ENCODE data around the gene SNX18. TPM values are rescaled to one million over a fixed set of nuclear protein-coding genes. Genes with fewer than 3 reads are reported as not detected.
"Not testable (repeated sequence)": the region's sequence is repeated elsewhere in the genome, so short reads cannot be mapped to it uniquely, and the experiment has no call there.

Gene SNX18
- 1 to 10 TPM; 6.4 to 8.4 TPM for total RNA-seq

- DNase-seq (peak; percentile 93 to 94), ATAC-seq (replicated peaks in 1 of 2) (peak; percentile 88 to 91)
- Mint-ChIP-seq H3K4me1 (ENCODE audit: low read depth) (peaks cover 45% of the 10 kb centered on the region), H3K27ac (no peak within 1 kb of the TSS), H3K36me3 (ENCODE audit: insufficient read depth in 2 of 2) (peaks cover 0 to 4% of the 10 kb centered on the region in 2 donors), H3K9me3 (no peaks in the 10 kb centered on the region), H3K27me3 (ENCODE audit: low read depth) (peaks cover 20% of the 10 kb centered on the region), H3K4me3 (peak within 1 kb of the TSS; percentile 76 to 89)
These were observed at the start of gene SNX18 for GRCh38 chr5:54517512-54518145. TSS of gene SNX18 (plus strand) at chr5:54517759. CDS start at chr5:54517953, 194 bp downstream.

- H3K27me3 Mint-ChIP-seq (ENCODE audit: low read depth) = no peaks in the 10 kb centered on the region
These were observed 47.9 kb upstream of the SNX18 start for GRCh38 chr5:54469622-54470021.

GRCh38 chr5:54470128-54470527, 47.4 kb upstream of the SNX18 start:
- Mint-ChIP-seq H3K4me1 (ENCODE audit: low read depth) (peaks cover 9% of the 10 kb centered on the region), H3K4me3 (peak overlapping the region in 1 of 2 donors; percentile 62), H3K27me3 (ENCODE audit: low read depth) (no peaks in the 10 kb centered on the region), H3K27ac (peak overlapping the region; percentile 25), H3K36me3 (ENCODE audit: insufficient read depth in 2 of 2) (peaks cover 0 to 3% of the 10 kb centered on the region in 2 donors), H3K9me3 (no peaks in the 10 kb centered on the region)
- ATAC-seq (replicated peaks in 1 of 2) = no peak
- DNase-seq = no peak

More at GRCh38 chr5:54469622-54470021, 47.9 kb upstream of the SNX18 start:
- ATAC-seq (replicated peaks in 1 of 2) (no peak), DNase-seq (no peak)
- peaks cover 9% of the 10 kb centered on the region for H3K4me1 Mint-ChIP-seq (ENCODE audit: low read depth)
- H3K4me3 Mint-ChIP-seq = peak overlapping the region; percentile 29 to 62
- H3K27ac Mint-ChIP-seq = peak overlapping the region; percentile 25
- no peaks in the 10 kb centered on the region for H3K9me3 Mint-ChIP-seq
- H3K36me3 Mint-ChIP-seq (ENCODE audit: insufficient read depth in 2 of 2) = peaks cover 0 to 3% of the 10 kb centered on the region in 2 donors

GRCh38 chr5:54470677-54471076, 46.9 kb upstream of the SNX18 start:
- no peaks in the 10 kb centered on the region for H3K27me3 Mint-ChIP-seq (ENCODE audit: low read depth)
- peaks cover 9% of the 10 kb centered on the region for H3K4me1 Mint-ChIP-seq (ENCODE audit: low read depth)
- ATAC-seq (replicated peaks in 1 of 2) = no peak
- no peak overlapping the region for H3K4me3 Mint-ChIP-seq
- no peak for DNase-seq
- no peaks in the 10 kb centered on the region for H3K9me3 Mint-ChIP-seq
- peaks cover 0 to 3% of the 10 kb centered on the region in 2 donors for H3K36me3 Mint-ChIP-seq (ENCODE audit: insufficient read depth in 2 of 2)
- no peak overlapping the region for H3K27ac Mint-ChIP-seq

- H3K4me3 Mint-ChIP-seq = no peak overlapping the region
- peaks cover 0 to 3% of the 10 kb centered on the region in 2 donors for H3K36me3 Mint-ChIP-seq (ENCODE audit: insufficient read depth in 2 of 2)
- H3K4me1 Mint-ChIP-seq (ENCODE audit: low read depth) = peaks cover 9% of the 10 kb centered on the region
- H3K9me3 Mint-ChIP-seq = no peaks in the 10 kb centered on the region
- no peak overlapping the region for H3K27ac Mint-ChIP-seq
- DNase-seq = no peak
- no peaks in the 10 kb centered on the region for H3K27me3 Mint-ChIP-seq (ENCODE audit: low read depth)
- ATAC-seq (replicated peaks in 1 of 2) = no peak
These were observed 46.2 kb upstream of the SNX18 start for GRCh38 chr5:54471398-54471797.

GRCh38 chr5:54476682-54477081, 40.9 kb upstream of the SNX18 start:
- Mint-ChIP-seq H3K4me1 (ENCODE audit: low read depth) (no peaks in the 10 kb centered on the region), H3K4me3 (no peak overlapping the region), H3K36me3 (ENCODE audit: insufficient read depth in 2 of 2) (no peaks in the 10 kb centered on the region), H3K27me3 (ENCODE audit: low read depth) (peaks cover 21% of the 10 kb centered on the region), H3K9me3 (no peaks in the 10 kb centered on the region), H3K27ac (no peak overlapping the region)
- no peak for DNase-seq
- no peak for ATAC-seq (replicated peaks in 1 of 2)

- no peak overlapping the region for H3K27ac Mint-ChIP-seq
- no peak overlapping the region for H3K4me3 Mint-ChIP-seq
- ATAC-seq (replicated peaks in 1 of 2) (no peak), DNase-seq (no peak)
- no peaks in the 10 kb centered on the region for H3K4me1 Mint-ChIP-seq (ENCODE audit: low read depth)
- H3K9me3 Mint-ChIP-seq = no peaks in the 10 kb centered on the region
- peaks cover 21% of the 10 kb centered on the region for H3K27me3 Mint-ChIP-seq (ENCODE audit: low read depth)
- no peaks in the 10 kb centered on the region for H3K36me3 Mint-ChIP-seq (ENCODE audit: insufficient read depth in 2 of 2)
These were observed 39.5 kb upstream of the SNX18 start for GRCh38 chr5:54477941-54478478.

- no peak for ATAC-seq (replicated peaks in 1 of 2)
These were observed 37.3 kb upstream of the SNX18 start for GRCh38 chr5:54480296-54480695.

GRCh38 chr5:54484219-54484894, 33.2 kb upstream of the SNX18 start:
- no peak for ATAC-seq (replicated peaks in 1 of 2)

More at GRCh38 chr5:54480296-54480695, 37.3 kb upstream of the SNX18 start:
- Mint-ChIP-seq H3K9me3 (no peaks in the 10 kb centered on the region), H3K4me3 (no peak overlapping the region), H3K4me1 (ENCODE audit: low read depth) (no peaks in the 10 kb centered on the region), H3K27me3 (ENCODE audit: low read depth) (peaks cover 21% of the 10 kb centered on the region), H3K27ac (no peak overlapping the region), H3K36me3 (ENCODE audit: insufficient read depth in 2 of 2) (no peaks in the 10 kb centered on the region)
- no peak for DNase-seq

GRCh38 chr5:54485659-54486058, 31.9 kb upstream of the SNX18 start:
- not testable (repeated sequence) for ATAC-seq (replicated peaks in 1 of 2)

More at GRCh38 chr5:54484219-54484894, 33.2 kb upstream of the SNX18 start:
- DNase-seq = no peak
- H3K4me1 Mint-ChIP-seq (ENCODE audit: low read depth) = no peaks in the 10 kb centered on the region
- no peaks in the 10 kb centered on the region for H3K36me3 Mint-ChIP-seq (ENCODE audit: insufficient read depth in 2 of 2)
- peaks cover 19% of the 10 kb centered on the region for H3K27me3 Mint-ChIP-seq (ENCODE audit: low read depth)
- no peak overlapping the region for H3K27ac Mint-ChIP-seq
- no peaks in the 10 kb centered on the region for H3K9me3 Mint-ChIP-seq
- no peak overlapping the region for H3K4me3 Mint-ChIP-seq

GRCh38 chr5:54489648-54489979, 27.9 kb upstream of the SNX18 start:
- not testable (repeated sequence) for H3K4me3 Mint-ChIP-seq; DNase-seq; H3K36me3 Mint-ChIP-seq (ENCODE audit: insufficient read depth in 2 of 2); H3K4me1 Mint-ChIP-seq (ENCODE audit: low read depth); ATAC-seq (replicated peaks in 1 of 2); H3K9me3 Mint-ChIP-seq; H3K27ac Mint-ChIP-seq; H3K27me3 Mint-ChIP-seq (ENCODE audit: low read depth)

More at GRCh38 chr5:54485659-54486058, 31.9 kb upstream of the SNX18 start:
- not testable (repeated sequence) for H3K4me3 Mint-ChIP-seq; H3K27ac Mint-ChIP-seq; H3K4me1 Mint-ChIP-seq (ENCODE audit: low read depth); H3K9me3 Mint-ChIP-seq; H3K27me3 Mint-ChIP-seq (ENCODE audit: low read depth); H3K36me3 Mint-ChIP-seq (ENCODE audit: insufficient read depth in 2 of 2); DNase-seq

GRCh38 chr5:54491326-54491725, 26.2 kb upstream of the SNX18 start:
- DNase-seq (no peak), ATAC-seq (replicated peaks in 1 of 2) (no peak)
- Mint-ChIP-seq H3K4me3 (no peak overlapping the region), H3K36me3 (ENCODE audit: insufficient read depth in 2 of 2) (no peaks in the 10 kb centered on the region), H3K4me1 (ENCODE audit: low read depth) (no peaks in the 10 kb centered on the region), H3K27ac (no peak overlapping the region), H3K9me3 (no peaks in the 10 kb centered on the region), H3K27me3 (ENCODE audit: low read depth) (no peaks in the 10 kb centered on the region)

- H3K9me3 Mint-ChIP-seq = no peaks in the 10 kb centered on the region
- no peaks in the 10 kb centered on the region for H3K27me3 Mint-ChIP-seq (ENCODE audit: low read depth)
These were observed 25.4 kb upstream of the SNX18 start for GRCh38 chr5:54492178-54492577.

More at GRCh38 chr5:54492178-54492577, 25.4 kb upstream of the SNX18 start:
- Mint-ChIP-seq H3K36me3 (ENCODE audit: insufficient read depth in 2 of 2) (no peaks in the 10 kb centered on the region), H3K4me1 (ENCODE audit: low read depth) (no peaks in the 10 kb centered on the region), H3K27ac (no peak overlapping the region), H3K4me3 (no peak overlapping the region)
- DNase-seq = no peak
- ATAC-seq (replicated peaks in 1 of 2) = no peak

Measured in activated T-cell treated with anti-CD3 and anti-CD28 coated beads, Interleukin-2, amount 50 U/mL, for 72 hours (primary cell).